ENCODE measurements around the gene SCGB1D4.

GRCh38 chr11:62341588-62341987 is 42.7 kb upstream of the SCGB1D4 start:
- no peak for TF ChIP-seq CTCF (IDR thresholded peaks at IDR 0.05)
- TF ChIP-seq POLR2A (IDR thresholded peaks at IDR 0.05), result no peak
